Measurements from ENCODE around the gene FNBP1.

The FNBP1 gene

GRCh38 chr9:129865668-129866320, 177.2 kb downstream of the FNBP1 start:
- Histone ChIP-seq H3K9ac (ENCODE audit: low read length in 5 of 5) (no peak overlapping the region), H3K4me1 (ENCODE audit: control insufficient read depth in 5 of 5, insufficient read depth in 5 of 5, low read length in 5 of 5) (peaks cover 0 to 17% (median 7%) of the 10 kb centered on the region in 5 donors), H3K36me3 (ENCODE audit: control insufficient read depth in 5 of 5, insufficient read depth in 5 of 5, low read length in 5 of 5) (peaks cover 3 to 74% (median 53%) of the 10 kb centered on the region in 5 donors), H3K27me3 (ENCODE audit: control insufficient read depth in 5 of 5, insufficient read depth in 4 of 5, low read length in 5 of 5) (no peaks in the 10 kb centered on the region), H3K27ac (ENCODE audit: low read depth, low read length) (no peak overlapping the region), H3K9me3 (ENCODE audit: control insufficient read depth in 5 of 5, low read length in 5 of 5) (no peaks in the 10 kb centered on the region), H3K4me3 (ENCODE audit: low read depth in 1 of 5, low read length in 5 of 5) (no peak overlapping the region)

- H3K4me1 ChIP-seq (ENCODE audit: control insufficient read depth in 5 of 5, insufficient read depth in 5 of 5, low read length in 5 of 5), result peaks cover 0 to 17% (median 7%) of the 10 kb centered on the region in 5 donors
- H3K4me3 ChIP-seq (ENCODE audit: low read depth in 1 of 5, low read length in 5 of 5), result no peak overlapping the region
- H3K9me3 ChIP-seq (ENCODE audit: control insufficient read depth in 5 of 5, low read length in 5 of 5), result no peaks in the 10 kb centered on the region
- H3K27me3 ChIP-seq (ENCODE audit: control insufficient read depth in 5 of 5, insufficient read depth in 4 of 5, low read length in 5 of 5), result no peaks in the 10 kb centered on the region
- H3K36me3 ChIP-seq (ENCODE audit: control insufficient read depth in 5 of 5, insufficient read depth in 5 of 5, low read length in 5 of 5), result peaks cover 3 to 78% (median 58%) of the 10 kb centered on the region in 5 donors
- H3K27ac ChIP-seq (ENCODE audit: low read depth, low read length), result no peak overlapping the region
- H3K9ac ChIP-seq (ENCODE audit: low read length in 5 of 5), result no peak overlapping the region
Measured at GRCh38 chr9:129864991-129865647, 177.9 kb downstream of the FNBP1 start.

GRCh38 chr9:129863059-129863690, 179.8 kb downstream of the FNBP1 start:
- Histone ChIP-seq H3K36me3 (ENCODE audit: control insufficient read depth in 5 of 5, insufficient read depth in 5 of 5, low read length in 5 of 5) (peaks cover 3 to 68% (median 57%) of the 10 kb centered on the region in 5 donors), H3K27ac (ENCODE audit: low read depth, low read length) (no peak overlapping the region), H3K9ac (ENCODE audit: low read length in 5 of 5) (no peak overlapping the region), H3K27me3 (ENCODE audit: control insufficient read depth in 5 of 5, insufficient read depth in 4 of 5, low read length in 5 of 5) (no peaks in the 10 kb centered on the region), H3K4me1 (ENCODE audit: control insufficient read depth in 5 of 5, insufficient read depth in 5 of 5, low read length in 5 of 5) (peaks cover 0 to 17% (median 7%) of the 10 kb centered on the region in 5 donors), H3K9me3 (ENCODE audit: control insufficient read depth in 5 of 5, low read length in 5 of 5) (no peaks in the 10 kb centered on the region), H3K4me3 (ENCODE audit: low read depth in 1 of 5, low read length in 5 of 5) (no peak overlapping the region)

- Histone ChIP-seq H3K4me1 (ENCODE audit: control insufficient read depth in 5 of 5, insufficient read depth in 5 of 5, low read length in 5 of 5) (peaks cover 0 to 7% (median 5%) of the 10 kb centered on the region in 5 donors), H3K27ac (ENCODE audit: low read depth, low read length) (no peak overlapping the region), H3K36me3 (ENCODE audit: control insufficient read depth in 5 of 5, insufficient read depth in 5 of 5, low read length in 5 of 5) (peaks cover 3 to 66% (median 62%) of the 10 kb centered on the region in 5 donors), H3K4me3 (ENCODE audit: low read depth in 1 of 5, low read length in 5 of 5) (no peak overlapping the region), H3K9ac (ENCODE audit: low read length in 5 of 5) (no peak overlapping the region), H3K27me3 (ENCODE audit: control insufficient read depth in 5 of 5, insufficient read depth in 4 of 5, low read length in 5 of 5) (no peaks in the 10 kb centered on the region), H3K9me3 (ENCODE audit: control insufficient read depth in 5 of 5, low read length in 5 of 5) (no peaks in the 10 kb centered on the region)
Measured at GRCh38 chr9:129861447-129861827, 181.6 kb downstream of the FNBP1 start.

- H3K9me3 ChIP-seq (ENCODE audit: control insufficient read depth in 5 of 5, low read length in 5 of 5), result no peaks in the 10 kb centered on the region
- H3K4me1 ChIP-seq (ENCODE audit: control insufficient read depth in 5 of 5, insufficient read depth in 5 of 5, low read length in 5 of 5), result peaks cover 0 to 2% (median under 1%) of the 10 kb centered on the region in 5 donors
- H3K27ac ChIP-seq (ENCODE audit: low read depth, low read length), result no peak overlapping the region
- H3K36me3 ChIP-seq (ENCODE audit: control insufficient read depth in 5 of 5, insufficient read depth in 5 of 5, low read length in 5 of 5), result peaks cover 3 to 66% (median 62%) of the 10 kb centered on the region in 5 donors
- no peak overlapping the region for H3K4me3 ChIP-seq (ENCODE audit: low read depth in 1 of 5, low read length in 5 of 5)
- H3K9ac ChIP-seq (ENCODE audit: low read length in 5 of 5), result no peak overlapping the region
- H3K27me3 ChIP-seq (ENCODE audit: control insufficient read depth in 5 of 5, insufficient read depth in 4 of 5, low read length in 5 of 5), result no peaks in the 10 kb centered on the region
Measured at GRCh38 chr9:129860653-129861446, 182.1 kb downstream of the FNBP1 start.

GRCh38 chr9:129858167-129858962, 184.6 kb downstream of the FNBP1 start:
- no peak overlapping the region for H3K9ac ChIP-seq (ENCODE audit: low read length in 5 of 5)
- H3K9me3 ChIP-seq (ENCODE audit: control insufficient read depth in 5 of 5, low read length in 5 of 5), result no peaks in the 10 kb centered on the region
- peaks cover 9 to 74% (median 72%) of the 10 kb centered on the region in 5 donors for H3K36me3 ChIP-seq (ENCODE audit: control insufficient read depth in 5 of 5, insufficient read depth in 5 of 5, low read length in 5 of 5)
- H3K4me1 ChIP-seq (ENCODE audit: control insufficient read depth in 5 of 5, insufficient read depth in 5 of 5, low read length in 5 of 5), result no peaks in the 10 kb centered on the region
- H3K27ac ChIP-seq (ENCODE audit: low read depth, low read length), result no peak overlapping the region
- no peaks in the 10 kb centered on the region for H3K27me3 ChIP-seq (ENCODE audit: control insufficient read depth in 5 of 5, insufficient read depth in 4 of 5, low read length in 5 of 5)
- no peak overlapping the region for H3K4me3 ChIP-seq (ENCODE audit: low read depth in 1 of 5, low read length in 5 of 5)

GRCh38 chr9:129857207-129857606, 185.8 kb downstream of the FNBP1 start:
- Histone ChIP-seq H3K4me3 (ENCODE audit: low read depth in 1 of 5, low read length in 5 of 5) (no peak overlapping the region), H3K4me1 (ENCODE audit: control insufficient read depth in 5 of 5, insufficient read depth in 5 of 5, low read length in 5 of 5) (no peaks in the 10 kb centered on the region), H3K36me3 (ENCODE audit: control insufficient read depth in 5 of 5, insufficient read depth in 5 of 5, low read length in 5 of 5) (peaks cover 9 to 81% (median 77%) of the 10 kb centered on the region in 5 donors), H3K9ac (ENCODE audit: low read length in 5 of 5) (no peak overlapping the region), H3K27me3 (ENCODE audit: control insufficient read depth in 5 of 5, insufficient read depth in 4 of 5, low read length in 5 of 5) (no peaks in the 10 kb centered on the region), H3K9me3 (ENCODE audit: control insufficient read depth in 5 of 5, low read length in 5 of 5) (no peaks in the 10 kb centered on the region), H3K27ac (ENCODE audit: low read depth, low read length) (no peak overlapping the region)

GRCh38 chr9:129854588-129855110, 188.3 kb downstream of the FNBP1 start:
- no peak overlapping the region for H3K9ac ChIP-seq (ENCODE audit: low read length in 5 of 5)
- peaks cover 11 to 83% (median 77%) of the 10 kb centered on the region in 5 donors for H3K36me3 ChIP-seq (ENCODE audit: control insufficient read depth in 5 of 5, insufficient read depth in 5 of 5, low read length in 5 of 5)
- no peaks in the 10 kb centered on the region for H3K27me3 ChIP-seq (ENCODE audit: control insufficient read depth in 5 of 5, insufficient read depth in 4 of 5, low read length in 5 of 5)
- H3K4me1 ChIP-seq (ENCODE audit: control insufficient read depth in 5 of 5, insufficient read depth in 5 of 5, low read length in 5 of 5), result no peaks in the 10 kb centered on the region
- H3K27ac ChIP-seq (ENCODE audit: low read depth, low read length), result no peak overlapping the region
- no peaks in the 10 kb centered on the region for H3K9me3 ChIP-seq (ENCODE audit: control insufficient read depth in 5 of 5, low read length in 5 of 5)
- no peak overlapping the region for H3K4me3 ChIP-seq (ENCODE audit: low read depth in 1 of 5, low read length in 5 of 5)

- Histone ChIP-seq H3K9me3 (ENCODE audit: control insufficient read depth in 5 of 5, low read length in 5 of 5) (no peaks in the 10 kb centered on the region), H3K4me1 (ENCODE audit: control insufficient read depth in 5 of 5, insufficient read depth in 5 of 5, low read length in 5 of 5) (no peaks in the 10 kb centered on the region), H3K36me3 (ENCODE audit: control insufficient read depth in 5 of 5, insufficient read depth in 5 of 5, low read length in 5 of 5) (peaks cover 11 to 84% (median 73%) of the 10 kb centered on the region in 5 donors)
Measured at GRCh38 chr9:129853614-129854013, 189.4 kb downstream of the FNBP1 start.

More at GRCh38 chr9:129853614-129854013, 189.4 kb downstream of the FNBP1 start:
- H3K4me3 ChIP-seq (ENCODE audit: low read depth in 1 of 5, low read length in 5 of 5), result no peak overlapping the region
- no peaks in the 10 kb centered on the region for H3K27me3 ChIP-seq (ENCODE audit: control insufficient read depth in 5 of 5, insufficient read depth in 4 of 5, low read length in 5 of 5)
- H3K27ac ChIP-seq (ENCODE audit: low read depth, low read length), result no peak overlapping the region
- H3K9ac ChIP-seq (ENCODE audit: low read length in 5 of 5), result no peak overlapping the region

All from subcutaneous abdominal adipose tissue (tissue), 5 donors.